ENCODE data around the gene WDR81.
"Not testable (repeated sequence)": the region's sequence is repeated elsewhere in the genome, so short reads cannot be mapped to it uniquely, and the experiment has no call there.

Gene WDR81

GRCh38 chr17:1724351-1724868 is at the start of gene WDR81:
WDR81 (plus strand) TSS chr17:1724704; CDS start chr17:1724960, 256 bp downstream.
- Histone ChIP-seq H3K9me3 (ENCODE audit: control insufficient read depth, insufficient read depth, low read depth, low read length) (no peaks in the 10 kb centered on the region), H3K4me3 (ENCODE audit: low read depth, low read length) (peak within 1 kb of the TSS; percentile 59), H3K27ac (ENCODE audit: low read depth, low read length) (peak within 1 kb of the TSS; percentile 59; the same call in 1 of the 2 replicates), H3K4me1 (ENCODE audit: control insufficient read depth, insufficient read depth, low read length) (peaks cover 6% of the 10 kb centered on the region; the same call in 1 of the 2 replicates), H3K36me3 (ENCODE audit: control insufficient read depth, insufficient read depth, low read length) (peaks cover 6% of the 10 kb centered on the region; the same call in 1 of the 2 replicates), H3K27me3 (ENCODE audit: control insufficient read depth, insufficient read depth, low read length) (no peaks in the 10 kb centered on the region), H3K9ac (ENCODE audit: low read length) (peak within 1 kb of the TSS; percentile 57)

GRCh38 chr17:1676401-1676800 is 48.1 kb upstream of the WDR81 start:
- H3K9me3 ChIP-seq (ENCODE audit: control insufficient read depth, insufficient read depth, low read depth, low read length): no peaks in the 10 kb centered on the region
- no peak overlapping the region for H3K27ac ChIP-seq (ENCODE audit: low read depth, low read length)
- no peaks in the 10 kb centered on the region for H3K4me1 ChIP-seq (ENCODE audit: control insufficient read depth, insufficient read depth, low read length)
- H3K27me3 ChIP-seq (ENCODE audit: control insufficient read depth, insufficient read depth, low read length): no peaks in the 10 kb centered on the region
- no peak overlapping the region for H3K4me3 ChIP-seq (ENCODE audit: low read depth, low read length)
- no peak overlapping the region for H3K9ac ChIP-seq (ENCODE audit: low read length)
- peaks cover 99% of the 10 kb centered on the region for H3K36me3 ChIP-seq (ENCODE audit: control insufficient read depth, insufficient read depth, low read length)

DNA sequence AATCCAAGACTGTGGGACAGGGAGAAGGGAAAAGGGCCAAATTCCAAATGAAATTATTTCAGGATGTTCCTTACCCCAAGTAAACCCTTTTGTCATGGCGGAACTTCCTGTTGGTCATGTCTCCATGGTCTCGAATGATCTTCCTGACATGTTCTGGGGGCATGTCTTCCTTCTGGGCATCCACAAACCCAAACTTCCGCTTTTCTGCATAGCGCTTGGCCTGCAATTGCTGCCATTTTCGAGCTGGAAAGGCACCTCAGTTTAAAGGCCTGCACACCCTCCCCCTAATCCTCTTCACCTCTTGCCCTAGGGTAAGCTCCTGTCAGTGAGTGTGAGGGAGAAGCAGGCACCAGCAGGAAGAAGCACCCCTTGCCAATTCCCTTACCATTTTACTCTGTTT is 41.0 kb upstream of the WDR81 start:
- Histone ChIP-seq H3K9me3 (ENCODE audit: control insufficient read depth, insufficient read depth, low read depth, low read length) (no peaks in the 10 kb centered on the region), H3K36me3 (ENCODE audit: control insufficient read depth, insufficient read depth, low read length) (peaks cover 52% of the 10 kb centered on the region), H3K27ac (ENCODE audit: low read depth, low read length) (no peak overlapping the region), H3K4me3 (ENCODE audit: low read depth, low read length) (peak overlapping the region; percentile 72), H3K27me3 (ENCODE audit: control insufficient read depth, insufficient read depth, low read length) (no peaks in the 10 kb centered on the region), H3K9ac (ENCODE audit: low read length) (peak overlapping the region; percentile 87), H3K4me1 (ENCODE audit: control insufficient read depth, insufficient read depth, low read length) (peaks cover 3% of the 10 kb centered on the region; the same call in 1 of the 2 replicates)

DNA sequence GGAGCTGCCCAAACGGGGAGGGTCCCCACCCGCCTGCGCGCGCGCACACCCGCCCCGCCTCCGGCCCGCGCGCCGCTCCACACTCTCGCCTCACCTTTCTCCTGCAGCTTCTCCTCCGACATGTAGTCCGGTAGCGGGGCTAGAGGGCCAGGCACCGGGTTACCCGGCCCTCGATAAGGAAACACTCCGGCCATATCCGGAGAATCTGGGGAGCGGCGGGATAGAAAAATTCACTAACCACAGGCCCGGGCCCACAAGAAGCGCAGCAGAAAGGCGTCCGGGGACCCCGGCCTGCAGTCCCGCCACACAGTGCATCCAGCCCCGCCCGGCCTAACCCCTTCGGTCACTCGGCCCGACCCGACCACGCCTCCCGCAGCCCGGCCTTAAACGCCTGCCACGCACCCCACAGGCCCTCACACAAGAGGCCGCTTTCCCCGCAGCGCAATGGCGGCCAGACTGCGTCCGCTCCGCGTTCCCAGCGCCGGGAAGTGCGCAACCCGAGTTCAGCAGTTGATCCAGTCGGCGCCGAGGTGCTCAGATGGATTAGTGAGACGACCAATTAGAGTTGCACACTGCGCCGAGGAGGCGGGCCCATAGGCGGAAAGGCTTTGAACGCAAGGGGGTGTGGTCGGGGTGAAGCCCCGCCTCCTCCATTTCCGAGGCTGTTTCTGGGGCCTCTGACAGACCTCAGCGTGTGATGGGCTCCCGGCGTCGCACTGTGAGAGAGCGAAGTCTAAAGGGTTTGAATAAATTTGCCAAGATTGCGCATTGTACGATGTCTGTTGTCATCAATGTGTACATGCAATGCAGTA is 39.9 kb upstream of the WDR81 start, which contains the start of gene PRPF8:
PRPF8 (minus strand) TSS at position 490 of the 812 bp plus-strand sequence; CDS start at position 194, 296 bp downstream.
- peak within 1 kb of the TSS; percentile 72 for H3K4me3 ChIP-seq (ENCODE audit: low read depth, low read length)
- peak within 1 kb of the TSS; percentile 74; the same call in 1 of the 2 replicates for H3K27ac ChIP-seq (ENCODE audit: low read depth, low read length)
- peaks cover 41% of the 10 kb centered on the region for H3K36me3 ChIP-seq (ENCODE audit: control insufficient read depth, insufficient read depth, low read length)
- no peaks in the 10 kb centered on the region for H3K27me3 ChIP-seq (ENCODE audit: control insufficient read depth, insufficient read depth, low read length)
- peak within 1 kb of the TSS; percentile 87 for H3K9ac ChIP-seq (ENCODE audit: low read length)
- H3K4me1 ChIP-seq (ENCODE audit: control insufficient read depth, insufficient read depth, low read length): peaks cover 3% of the 10 kb centered on the region; the same call in 1 of the 2 replicates
- no peaks in the 10 kb centered on the region for H3K9me3 ChIP-seq (ENCODE audit: control insufficient read depth, insufficient read depth, low read depth, low read length)

- no peak overlapping the region for H3K27ac ChIP-seq (ENCODE audit: low read depth, low read length)
Measured at GRCh38 chr17:1686086-1686485, 38.4 kb upstream of the WDR81 start.

DNA sequence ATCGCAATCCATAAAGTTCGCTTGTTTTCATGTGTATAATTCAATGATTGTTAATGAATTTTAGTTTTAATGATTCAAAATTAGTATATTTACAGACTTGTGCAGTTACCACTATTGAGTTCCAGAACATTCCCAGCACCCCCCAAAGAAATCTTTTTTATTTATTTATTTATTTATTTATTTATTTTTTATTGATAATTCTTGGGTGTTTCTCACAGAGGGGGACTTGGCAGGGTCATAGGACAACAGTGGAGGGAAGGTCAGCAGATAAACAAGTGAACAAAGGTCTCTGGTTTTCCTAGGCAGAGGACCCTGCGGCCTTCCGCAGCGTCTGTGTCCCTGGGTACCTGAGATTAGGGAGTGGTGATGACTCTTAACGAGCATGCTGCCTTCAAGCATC is 36.1 kb upstream of the WDR81 start:
- H3K9ac ChIP-seq (ENCODE audit: low read length); H3K36me3 ChIP-seq (ENCODE audit: control insufficient read depth, insufficient read depth, low read length); H3K4me3 ChIP-seq (ENCODE audit: low read depth, low read length); H3K4me1 ChIP-seq (ENCODE audit: control insufficient read depth, insufficient read depth, low read length); H3K27me3 ChIP-seq (ENCODE audit: control insufficient read depth, insufficient read depth, low read length); H3K9me3 ChIP-seq (ENCODE audit: control insufficient read depth, insufficient read depth, low read depth, low read length); H3K27ac ChIP-seq (ENCODE audit: low read depth, low read length): not testable (repeated sequence)

More at GRCh38 chr17:1686086-1686485, 38.4 kb upstream of the WDR81 start:
- H3K9me3 ChIP-seq (ENCODE audit: control insufficient read depth, insufficient read depth, low read depth, low read length): peaks cover 2% of the 10 kb centered on the region; the same call in 1 of the 2 replicates
- H3K4me3 ChIP-seq (ENCODE audit: low read depth, low read length): no peak overlapping the region
- no peaks in the 10 kb centered on the region for H3K27me3 ChIP-seq (ENCODE audit: control insufficient read depth, insufficient read depth, low read length)
- no peak overlapping the region for H3K9ac ChIP-seq (ENCODE audit: low read length)
- peaks cover 3% of the 10 kb centered on the region; the same call in 1 of the 2 replicates for H3K4me1 ChIP-seq (ENCODE audit: control insufficient read depth, insufficient read depth, low read length)
- H3K36me3 ChIP-seq (ENCODE audit: control insufficient read depth, insufficient read depth, low read length): peaks cover 26% of the 10 kb centered on the region

GRCh38 chr17:1690544-1691221 is 33.8 kb upstream of the WDR81 start:
- Histone ChIP-seq H3K9me3 (ENCODE audit: control insufficient read depth, insufficient read depth, low read depth, low read length) (peaks cover 2% of the 10 kb centered on the region; the same call in 1 of the 2 replicates), H3K27me3 (ENCODE audit: control insufficient read depth, insufficient read depth, low read length) (no peaks in the 10 kb centered on the region), H3K27ac (ENCODE audit: low read depth, low read length) (no peak overlapping the region), H3K4me3 (ENCODE audit: low read depth, low read length) (no peak overlapping the region), H3K36me3 (ENCODE audit: control insufficient read depth, insufficient read depth, low read length) (no peaks in the 10 kb centered on the region), H3K9ac (ENCODE audit: low read length) (no peak overlapping the region), H3K4me1 (ENCODE audit: control insufficient read depth, insufficient read depth, low read length) (no peaks in the 10 kb centered on the region)

DNA sequence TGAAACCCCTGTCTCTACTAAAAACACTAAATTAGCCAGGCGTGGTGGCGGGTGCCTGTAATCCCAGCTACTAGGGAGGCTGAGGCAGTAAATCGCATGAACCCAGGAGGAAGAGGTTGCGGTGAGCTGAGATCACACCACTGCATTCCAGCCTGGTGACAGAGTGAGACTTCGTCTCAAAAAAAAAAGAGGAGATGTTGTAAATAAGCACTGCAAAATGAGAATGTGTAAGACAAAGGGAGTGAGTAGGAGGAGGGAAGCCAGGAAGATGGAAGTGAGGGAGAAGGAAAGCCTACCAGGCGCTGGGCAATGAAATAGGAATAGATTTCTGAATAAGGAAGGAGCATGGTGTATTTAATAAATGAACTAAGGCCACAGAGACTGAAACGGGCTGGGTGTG is 31.2 kb upstream of the WDR81 start:
- H3K27me3 ChIP-seq (ENCODE audit: control insufficient read depth, insufficient read depth, low read length): no peaks in the 10 kb centered on the region
- peaks cover 2% of the 10 kb centered on the region; the same call in 1 of the 2 replicates for H3K9me3 ChIP-seq (ENCODE audit: control insufficient read depth, insufficient read depth, low read depth, low read length)
- H3K27ac ChIP-seq (ENCODE audit: low read depth, low read length): no peak overlapping the region

DNA sequence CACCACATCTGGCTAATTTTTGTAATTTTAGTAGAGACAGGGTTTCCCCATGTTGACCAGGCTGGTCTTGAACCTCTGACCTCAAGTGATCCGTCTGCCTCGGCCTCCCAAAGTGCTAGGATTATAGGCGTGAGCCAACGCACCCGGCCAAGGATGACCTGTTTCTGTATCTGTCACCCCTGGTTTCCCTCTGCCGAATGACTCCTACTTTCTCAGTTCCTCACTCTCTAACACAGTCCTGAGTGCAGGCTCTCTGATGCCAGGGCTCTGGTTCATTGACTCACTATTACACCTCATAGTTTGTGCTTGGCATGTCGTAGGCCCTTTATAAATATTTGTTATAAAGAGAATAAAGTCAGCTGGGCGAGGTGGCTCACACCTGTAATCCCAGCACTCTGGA is 29.1 kb upstream of the WDR81 start:
- H3K9me3 ChIP-seq (ENCODE audit: control insufficient read depth, insufficient read depth, low read depth, low read length): peaks cover 2% of the 10 kb centered on the region; the same call in 1 of the 2 replicates
- no peak overlapping the region for H3K4me3 ChIP-seq (ENCODE audit: low read depth, low read length)
- H3K27me3 ChIP-seq (ENCODE audit: control insufficient read depth, insufficient read depth, low read length): no peaks in the 10 kb centered on the region
- no peaks in the 10 kb centered on the region for H3K4me1 ChIP-seq (ENCODE audit: control insufficient read depth, insufficient read depth, low read length)
- H3K9ac ChIP-seq (ENCODE audit: low read length): no peak overlapping the region
- no peak overlapping the region for H3K27ac ChIP-seq (ENCODE audit: low read depth, low read length)
- no peaks in the 10 kb centered on the region for H3K36me3 ChIP-seq (ENCODE audit: control insufficient read depth, insufficient read depth, low read length)

More for the DNA sequence above, 31.2 kb upstream of the WDR81 start:
- H3K4me3 ChIP-seq (ENCODE audit: low read depth, low read length): no peak overlapping the region
- H3K9ac ChIP-seq (ENCODE audit: low read length): no peak overlapping the region
- no peaks in the 10 kb centered on the region for H3K36me3 ChIP-seq (ENCODE audit: control insufficient read depth, insufficient read depth, low read length)
- no peaks in the 10 kb centered on the region for H3K4me1 ChIP-seq (ENCODE audit: control insufficient read depth, insufficient read depth, low read length)

GRCh38 chr17:1697681-1698080 is 26.8 kb upstream of the WDR81 start:
- no peaks in the 10 kb centered on the region for H3K4me1 ChIP-seq (ENCODE audit: control insufficient read depth, insufficient read depth, low read length)
- H3K36me3 ChIP-seq (ENCODE audit: control insufficient read depth, insufficient read depth, low read length): no peaks in the 10 kb centered on the region
- H3K9ac ChIP-seq (ENCODE audit: low read length): no peak overlapping the region
- H3K27me3 ChIP-seq (ENCODE audit: control insufficient read depth, insufficient read depth, low read length): no peaks in the 10 kb centered on the region
- no peaks in the 10 kb centered on the region for H3K9me3 ChIP-seq (ENCODE audit: control insufficient read depth, insufficient read depth, low read depth, low read length)
- H3K4me3 ChIP-seq (ENCODE audit: low read depth, low read length): no peak overlapping the region
- no peak overlapping the region for H3K27ac ChIP-seq (ENCODE audit: low read depth, low read length)

GRCh38 chr17:1699891-1700290 is 24.6 kb upstream of the WDR81 start:
- H3K27me3 ChIP-seq (ENCODE audit: control insufficient read depth, insufficient read depth, low read length); H3K4me3 ChIP-seq (ENCODE audit: low read depth, low read length); H3K4me1 ChIP-seq (ENCODE audit: control insufficient read depth, insufficient read depth, low read length); H3K36me3 ChIP-seq (ENCODE audit: control insufficient read depth, insufficient read depth, low read length); H3K9ac ChIP-seq (ENCODE audit: low read length); H3K9me3 ChIP-seq (ENCODE audit: control insufficient read depth, insufficient read depth, low read depth, low read length); H3K27ac ChIP-seq (ENCODE audit: low read depth, low read length): not testable (repeated sequence)
